HS-27A (cell line): ENCODE measurements around the gene LTV1.

Source experiments
- DNase-seq: peaks from one replicate; pipeline ENCODE4 v3.0.0-alpha.2; 2012; ENCODE audit warnings: low read depth, missing footprints

The LTV1 gene

GRCh38 chr6:143894655-143895054 lies 51.5 kb downstream of the LTV1 start:
- no peak for DNase-seq

- DNase-seq = no peak
Measured at GRCh38 chr6:143896126-143896860, 53.2 kb downstream of the LTV1 start.

GRCh38 chr6:143900358-143900757 lies 57.2 kb downstream of the LTV1 start:
- DNase-seq = no peak

DNA sequence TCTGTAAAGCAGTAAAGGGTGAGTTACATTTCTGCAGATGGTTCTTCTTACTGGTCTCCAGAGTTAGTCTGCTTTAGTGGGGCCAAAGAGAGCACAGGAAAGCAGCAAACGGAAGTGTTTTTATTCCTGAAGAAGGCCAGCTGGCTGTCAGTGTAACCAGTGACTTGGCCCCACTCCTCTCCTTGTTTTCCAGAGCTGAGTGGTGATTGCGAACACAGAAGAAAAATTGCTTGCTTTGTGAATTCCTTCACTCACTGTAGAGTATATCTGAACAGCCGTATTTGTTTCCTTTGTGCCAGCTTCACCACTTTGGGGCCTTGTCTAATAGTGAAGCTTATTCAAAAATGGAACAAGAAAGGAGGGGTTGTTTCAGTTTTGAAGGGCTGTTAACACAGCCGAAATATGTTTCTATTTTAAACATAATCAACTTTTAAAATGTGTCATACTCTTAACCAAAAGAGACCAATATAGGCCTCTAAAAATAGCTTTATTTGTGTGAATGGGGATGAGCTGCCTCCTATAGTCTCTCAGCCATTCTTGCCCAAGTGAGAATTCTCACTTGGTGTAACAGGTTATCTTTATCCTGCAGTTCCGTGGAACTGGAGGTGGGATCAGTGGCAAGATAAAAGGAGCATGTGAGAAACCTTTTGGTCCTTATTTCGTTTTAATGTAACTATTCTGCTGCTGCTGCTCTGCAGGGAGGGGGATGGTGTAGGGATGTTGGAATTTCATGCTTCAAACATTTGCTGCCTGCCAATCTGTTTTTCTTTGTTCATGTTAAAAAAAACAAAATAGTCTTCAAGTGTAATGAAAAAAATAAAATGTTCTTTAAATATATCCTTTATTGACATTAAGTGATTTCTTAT lies 59.0 kb downstream of the LTV1 start:
- no peak for DNase-seq

DNA sequence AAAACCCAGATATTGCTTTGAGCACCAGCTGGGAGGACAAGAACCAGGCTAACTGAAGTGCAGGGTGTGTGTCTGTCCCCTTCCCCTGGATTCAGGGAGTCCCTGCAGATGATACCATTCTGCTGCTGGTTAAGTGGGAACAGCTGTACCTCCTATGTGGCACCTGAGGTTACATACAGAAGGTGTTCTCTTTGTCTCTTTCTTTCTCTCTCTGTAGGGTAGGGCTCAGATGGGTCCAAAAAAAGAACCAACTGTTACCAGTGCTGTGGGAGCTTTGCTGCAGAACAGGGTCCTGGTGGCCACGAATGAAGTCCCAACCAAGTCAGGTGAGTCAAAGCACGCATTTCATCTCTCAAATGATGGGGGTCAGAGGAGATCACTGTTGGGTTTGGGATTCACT lies 59.7 kb downstream of the LTV1 start:
- no peak for DNase-seq

DNA sequence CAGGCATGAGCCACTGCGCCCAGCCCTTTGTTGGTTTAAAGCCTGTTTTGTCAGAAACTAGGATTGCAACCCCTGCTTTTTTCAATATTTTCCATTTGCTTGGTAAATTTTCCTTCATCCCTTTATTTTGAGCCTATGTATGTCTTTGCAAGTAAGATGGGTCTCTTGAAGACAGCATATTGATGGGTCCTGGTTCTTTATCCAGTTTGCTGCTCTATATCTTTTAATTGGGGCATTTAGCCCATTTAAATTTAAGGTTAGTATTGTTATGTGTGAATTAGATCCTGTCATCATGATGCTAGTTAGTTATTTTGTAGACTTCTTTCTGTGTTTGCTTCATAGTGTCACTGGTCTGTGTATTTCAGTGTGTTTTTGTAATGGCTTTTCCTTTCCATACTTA lies 67.9 kb downstream of the LTV1 start:
- DNase-seq = no peak

- no peak for DNase-seq
Measured at GRCh38 chr6:143912671-143913070, 69.5 kb downstream of the LTV1 start.
